Brain pericyte (primary cell): ENCODE data around the gene NUDT1.

ENCODE experiments used
- DNase-seq: peaks from one replicate; pipeline ENCODE4 v3.0.0-alpha.2; 2012; ENCODE audit warnings: low read depth, low spot score

Gene NUDT1

DNA sequence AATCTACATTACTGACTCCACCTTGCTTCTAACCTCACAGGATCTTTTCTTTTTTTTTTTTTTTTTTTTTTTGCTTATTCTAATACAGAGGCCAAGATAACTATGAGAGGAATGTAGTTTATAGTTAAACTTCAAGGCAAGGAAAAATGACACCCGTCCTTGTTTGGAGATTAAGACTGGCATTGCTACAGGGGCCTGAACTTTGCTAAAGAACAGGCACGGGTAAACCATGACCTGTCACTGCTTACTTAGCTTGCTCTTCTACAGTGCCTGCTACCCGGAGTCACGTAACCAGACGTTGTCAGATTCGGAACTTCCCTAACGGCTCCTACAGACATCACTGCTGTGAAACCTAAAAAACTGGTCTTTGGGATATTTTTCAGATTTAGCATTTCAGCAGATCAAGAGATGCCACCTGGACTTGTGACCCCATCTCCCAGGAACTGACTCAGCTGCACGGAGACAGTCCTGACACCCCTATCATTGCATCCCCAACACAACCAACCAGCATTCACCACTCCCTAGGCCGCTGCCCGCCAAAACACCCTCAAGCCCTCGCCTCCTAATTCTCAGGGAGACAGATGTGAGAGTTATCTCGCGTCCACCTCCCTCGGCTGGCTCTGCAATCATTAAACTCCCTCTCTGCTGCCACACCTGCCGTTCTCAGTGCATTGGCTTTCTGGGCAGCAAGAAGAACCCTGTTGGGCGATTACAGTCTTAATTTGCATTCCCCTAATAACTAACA, 36.8 kb upstream of the NUDT1 start:
- DNase-seq, result no peak

DNA sequence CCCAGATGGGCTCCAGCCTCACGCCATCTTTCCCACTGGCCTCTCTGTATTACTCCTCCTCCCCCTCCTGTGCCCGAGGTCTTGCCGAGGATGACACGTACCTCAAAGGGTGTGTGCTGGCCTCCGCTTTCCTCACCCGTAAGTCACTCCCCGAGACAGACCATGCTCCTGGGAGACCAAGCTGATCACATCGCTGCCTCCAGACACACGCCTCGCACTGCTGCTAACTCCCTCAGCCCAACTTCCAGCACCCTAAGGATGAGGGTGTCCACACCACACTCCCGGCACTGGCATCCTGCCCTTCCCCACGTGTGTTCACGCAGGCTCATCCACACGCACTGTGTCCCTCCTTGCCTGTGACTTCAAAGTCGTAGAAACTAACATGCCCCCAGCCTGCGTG, 33.3 kb upstream of the NUDT1 start:
- DNase-seq, result no peak

DNA sequence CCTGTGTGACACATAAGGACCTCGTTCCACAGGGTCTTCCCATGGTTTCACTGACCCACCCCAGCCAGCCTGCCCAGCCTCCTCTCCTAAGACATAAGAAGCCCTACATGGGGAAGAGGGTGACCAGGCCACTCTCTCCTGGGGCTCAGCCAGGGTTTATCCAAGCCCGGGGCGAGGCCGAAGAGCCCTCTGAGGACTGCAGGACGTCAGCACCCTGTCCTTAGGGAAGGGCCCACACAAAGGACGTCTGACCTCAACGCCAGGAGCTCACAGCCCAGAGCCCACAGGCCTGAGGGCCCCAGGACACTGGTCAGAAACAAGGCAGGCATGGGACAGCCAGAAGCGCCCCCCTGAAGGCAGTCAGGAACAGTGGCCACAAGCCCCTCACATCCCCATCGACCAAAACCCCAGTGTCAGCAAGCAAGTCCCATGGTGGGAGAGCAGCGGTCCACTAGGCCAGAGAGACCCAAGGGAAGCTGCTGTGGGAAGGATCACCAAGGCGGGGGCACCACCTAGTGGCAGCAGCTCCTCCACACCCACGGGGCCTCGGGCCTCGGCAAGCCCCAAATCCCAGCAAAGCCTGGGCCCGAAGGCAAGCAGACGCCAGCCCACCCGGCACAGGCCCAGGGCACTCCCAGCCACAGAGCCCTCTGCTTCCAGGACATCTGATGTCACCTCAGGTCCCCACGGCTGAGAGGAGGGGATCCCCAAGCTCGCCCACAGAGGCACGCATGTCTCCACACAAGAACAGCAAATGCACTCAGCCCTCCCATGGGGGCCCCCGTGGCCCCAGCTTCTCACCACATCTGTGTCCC, 32.7 kb upstream of the NUDT1 start:
- DNase-seq, result peak; percentile 47

DNA sequence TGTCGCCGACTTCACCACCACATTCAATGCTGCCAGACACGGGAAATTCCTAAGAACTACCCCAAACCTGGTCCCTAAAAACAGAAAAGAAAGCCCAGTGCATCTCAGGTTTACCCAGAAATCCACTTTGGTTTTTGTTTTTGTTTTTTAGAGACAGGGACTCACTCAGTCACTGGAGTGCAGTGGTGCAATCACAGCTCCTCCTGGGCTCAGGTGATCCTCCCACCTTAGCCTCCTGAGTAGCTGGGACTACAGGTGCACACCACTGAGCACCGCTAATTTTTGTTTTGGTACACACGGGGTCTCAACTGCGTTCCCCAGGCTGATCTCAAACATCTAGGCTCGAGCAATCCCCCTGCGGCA, 32.1 kb upstream of the NUDT1 start:
- no peak for DNase-seq

- DNase-seq, result no peak
These were observed 31.3 kb upstream of the NUDT1 start for GRCh38 chr7:2210551-2211258.

GRCh38 chr7:2211259-2211880, 30.7 kb upstream of the NUDT1 start:
- no peak for DNase-seq

DNA sequence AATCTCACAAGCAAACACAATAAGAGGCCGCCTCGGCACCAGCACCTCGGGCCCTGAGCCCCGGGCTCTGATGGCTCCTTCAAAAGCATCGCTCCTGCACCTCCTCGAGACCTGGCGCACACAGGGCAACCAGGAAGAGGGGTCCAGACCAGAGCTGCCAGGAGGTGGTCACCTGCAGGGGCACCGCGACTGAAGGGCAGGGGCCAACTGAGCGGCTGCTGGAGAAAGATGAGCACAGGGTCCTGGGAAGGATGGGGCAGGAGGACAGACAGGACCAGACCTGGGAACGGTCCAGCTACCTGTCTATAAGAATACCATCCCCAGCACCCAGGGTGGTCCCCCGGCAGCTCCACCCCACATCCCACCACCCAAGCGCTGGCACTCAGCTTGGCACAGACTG, 30.1 kb upstream of the NUDT1 start:
- DNase-seq, result no peak

DNA sequence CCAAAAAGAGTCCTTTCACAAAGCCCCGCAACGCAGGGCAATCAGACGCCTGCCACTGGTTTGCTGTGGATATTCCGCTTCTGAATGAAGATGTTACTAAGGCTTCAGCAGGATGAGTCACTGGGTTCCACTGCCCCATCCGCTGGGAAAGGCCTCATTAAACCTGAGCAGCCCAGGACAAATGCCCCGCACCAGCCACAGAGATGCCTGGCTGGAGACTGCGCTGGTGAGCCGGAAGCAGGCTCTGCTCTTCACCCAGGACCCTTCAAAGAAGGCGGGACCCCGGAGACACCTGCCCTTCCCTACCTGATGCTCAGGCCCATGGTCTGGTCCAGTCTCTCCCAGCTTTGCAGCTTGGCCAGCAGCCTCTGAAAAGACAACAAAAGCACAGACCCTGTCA, 29.1 kb upstream of the NUDT1 start:
- DNase-seq, result no peak

- no peak for DNase-seq
These were observed 28.3 kb upstream of the NUDT1 start for GRCh38 chr7:2213551-2214215.

DNA sequence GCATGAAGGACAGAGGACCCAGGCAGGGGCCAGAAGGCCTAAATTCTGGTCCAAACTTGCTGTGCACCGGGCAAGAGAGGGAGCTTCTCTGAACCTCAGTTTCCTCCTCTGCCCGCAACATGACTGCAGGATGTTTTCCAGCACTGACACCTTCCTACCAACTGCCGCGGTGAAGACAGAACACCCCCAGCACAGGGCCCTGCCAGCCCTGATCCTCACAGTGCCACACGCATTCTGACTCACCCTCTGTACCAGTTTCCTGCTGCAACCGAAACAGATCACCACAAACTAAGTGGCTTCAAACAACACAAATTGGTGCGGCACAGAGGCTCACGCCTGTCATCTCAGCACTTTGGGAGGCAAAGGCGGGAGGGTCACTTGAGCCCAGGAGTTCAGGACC, 27.4 kb upstream of the NUDT1 start:
- no peak for DNase-seq

DNA sequence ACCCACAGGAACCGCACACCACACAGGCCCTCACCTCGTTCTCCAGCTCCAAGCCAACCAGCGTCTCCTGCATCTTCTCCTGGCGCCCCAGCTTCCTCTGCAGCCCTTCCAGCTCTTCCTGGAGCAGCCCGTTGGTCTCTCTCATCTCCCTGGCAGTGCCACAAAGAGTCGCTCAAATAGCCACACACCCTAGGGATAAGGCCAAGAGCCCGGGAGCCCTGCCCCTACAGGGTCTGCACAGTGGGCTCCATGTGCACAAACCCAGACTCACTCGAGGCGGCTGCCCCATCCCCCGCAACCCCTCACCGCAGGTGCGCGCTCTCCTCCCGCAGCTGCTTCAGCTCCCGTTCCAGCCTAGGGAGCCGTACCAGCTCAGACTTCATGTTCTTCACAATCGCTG, 26.2 kb upstream of the NUDT1 start:
- no peak for DNase-seq

DNA sequence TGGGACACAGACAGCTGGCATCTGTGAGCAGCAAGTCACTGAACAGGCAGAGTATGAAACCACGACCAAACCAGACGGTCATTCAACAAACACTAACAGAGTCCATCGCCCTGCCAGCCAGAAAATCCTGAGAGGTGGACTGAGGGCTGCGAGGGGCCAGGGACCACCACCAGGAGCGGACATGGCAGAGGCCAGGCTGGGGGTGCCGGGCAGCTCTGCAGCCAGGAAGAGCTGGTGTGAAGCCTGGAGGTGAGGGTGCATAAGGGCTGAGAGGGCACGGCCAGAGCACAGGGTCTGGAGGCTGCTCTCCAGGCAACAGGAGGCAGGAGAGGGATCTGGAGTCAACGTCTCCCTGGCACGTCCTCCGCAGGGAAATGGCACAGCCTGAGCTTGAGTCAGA, 24.8 kb upstream of the NUDT1 start:
- no peak for DNase-seq

GRCh38 chr7:2217716-2218443, 24.1 kb upstream of the NUDT1 start:
- no peak for DNase-seq

- no peak for DNase-seq
These were observed 23.6 kb upstream of the NUDT1 start for GRCh38 chr7:2218444-2218785.

- DNase-seq, result no peak
These were observed 22.9 kb upstream of the NUDT1 start for GRCh38 chr7:2219136-2219535.

GRCh38 chr7:2219606-2220005, 22.4 kb upstream of the NUDT1 start:
- no peak for DNase-seq

- DNase-seq, result no peak
These were observed 22.0 kb upstream of the NUDT1 start for GRCh38 chr7:2220030-2220429.

- no peak for DNase-seq
These were observed 21.5 kb upstream of the NUDT1 start for GRCh38 chr7:2220506-2220905.

DNA sequence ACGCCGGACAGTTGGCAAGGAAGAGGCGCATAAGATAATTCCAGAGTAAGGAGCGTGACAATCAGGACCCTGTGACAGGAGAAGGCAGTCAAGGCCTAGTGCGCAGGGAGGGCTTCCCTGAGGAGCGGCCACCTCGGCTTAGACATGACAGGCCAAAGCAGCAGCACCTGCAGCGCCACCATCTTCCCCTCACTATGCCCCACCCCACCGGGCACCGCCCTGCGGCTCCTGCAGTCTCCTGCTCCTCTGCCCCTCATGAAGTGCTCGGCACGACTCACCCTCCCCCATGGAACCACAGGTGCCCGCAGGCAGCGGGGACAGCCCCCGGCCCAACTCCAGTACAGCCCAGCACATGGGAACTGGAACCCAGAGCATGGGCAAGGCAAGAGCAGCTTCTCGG, 21.1 kb upstream of the NUDT1 start:
- no peak for DNase-seq

- DNase-seq, result no peak
These were observed 19.5 kb upstream of the NUDT1 start for GRCh38 chr7:2222516-2222915.

- no peak for DNase-seq
These were observed 18.7 kb upstream of the NUDT1 start for GRCh38 chr7:2223321-2223720.
